Posterior cingulate gyrus (tissue), 11 donors: ENCODE results near the gene TMEM248.
"Not testable (repeated sequence)": the region's sequence is repeated elsewhere in the genome, so short reads cannot be mapped to it uniquely, and the experiment has no call there.

Source experiments
- DNase-seq, 10 donors: peaks; one replicate each; pipeline versions ENCODE4 v3.0.0 to v3.0.0-alpha.2; 2020 to 2021; ENCODE audit warnings: mixed read lengths in 3 of 10
- intact Hi-C: fragments of 100-400 bp; cut with DNase I; formaldehyde crosslinking; loops from one replicate; pipeline ENCODE4 v1.15.1; 2023

The TMEM248 gene

GRCh38 chr7:66907731-66908130, 13.3 kb upstream of the TMEM248 start:
- intact Hi-C loops = no loop called here
- DNase-seq = no peak

- intact Hi-C loops = not testable (repeated sequence)
- DNase-seq = peak in 1 of 10 donors; percentile 25
Measured at GRCh38 chr7:66908598-66908997, 12.4 kb upstream of the TMEM248 start.

- intact Hi-C loops = no loop called here
- DNase-seq = peak in 1 of 10 donors; percentile 20
Measured at GRCh38 chr7:66910789-66911188, 10.2 kb upstream of the TMEM248 start.

GRCh38 chr7:66911191-66911590, 9.8 kb upstream of the TMEM248 start:
- peak in 1 of 10 donors; percentile 8 for DNase-seq
- intact Hi-C loops = not testable (repeated sequence)

- intact Hi-C loops = no loop called here
- no peak for DNase-seq
Measured at GRCh38 chr7:66912195-66912594, 8.8 kb upstream of the TMEM248 start.

GRCh38 chr7:66913118-66914037, 7.6 kb upstream of the TMEM248 start:
- DNase-seq = peak in 1 of 10 donors; percentile 14
- intact Hi-C loops = no loop called here

- intact Hi-C loops, DNase-seq: not testable (repeated sequence)
Measured at GRCh38 chr7:66917904-66918303, 3.1 kb upstream of the TMEM248 start.

GRCh38 chr7:66919304-66919703, 1.7 kb upstream of the TMEM248 start:
- DNase-seq = no peak
- intact Hi-C loops = no loop called here

- intact Hi-C loops = loop anchor here (5.0 kb wide), 2 partner anchors 73 to 77 kb away; no protein-coding TSS in a partner anchor
- DNase-seq = no peak
Measured at GRCh38 chr7:66919704-66920103, 1.3 kb upstream of the TMEM248 start.

GRCh38 chr7:66920256-66920655, 769 bp upstream of the TMEM248 start:
- no peak for DNase-seq
- intact Hi-C loops = loop anchor here (5.0 kb wide), 2 partner anchors 72 to 78 kb away; no protein-coding TSS in a partner anchor

GRCh38 chr7:66921396-66921917, 432 bp downstream of the TMEM248 start:
- intact Hi-C loops = loop anchor here (5.0 kb wide), 2 partner anchors 71 to 79 kb away; no protein-coding TSS in a partner anchor
- peak in 6 of 10 donors; percentile 12 to 85 (median 16) for DNase-seq

GRCh38 chr7:66921918-66922486, 977 bp downstream of the TMEM248 start:
- intact Hi-C loops = loop anchor here (5.0 kb wide), 2 partner anchors 70 to 80 kb away; no protein-coding TSS in a partner anchor
- no peak for DNase-seq

- intact Hi-C loops = no loop called here
- no peak for DNase-seq
Measured at GRCh38 chr7:66925255-66925654, 4.2 kb downstream of the TMEM248 start.

GRCh38 chr7:66927348-66927948, 6.4 kb downstream of the TMEM248 start:
- no peak for DNase-seq
- intact Hi-C loops = no loop called here

GRCh38 chr7:66928388-66928787, 7.4 kb downstream of the TMEM248 start:
- no peak for DNase-seq
- intact Hi-C loops = no loop called here

GRCh38 chr7:66929165-66929564, 8.1 kb downstream of the TMEM248 start:
- intact Hi-C loops = no loop called here
- no peak for DNase-seq

GRCh38 chr7:66929935-66930334, 8.9 kb downstream of the TMEM248 start:
- intact Hi-C loops = no loop called here
- no peak for DNase-seq

GRCh38 chr7:66930341-66930740, 9.3 kb downstream of the TMEM248 start:
- no peak for DNase-seq
- intact Hi-C loops = no loop called here

- no peak for DNase-seq
- intact Hi-C loops = no loop called here
Measured at GRCh38 chr7:66933469-66933868, 12.4 kb downstream of the TMEM248 start.

GRCh38 chr7:66937940-66938339, 16.9 kb downstream of the TMEM248 start:
- no peak for DNase-seq
- intact Hi-C loops = no loop called here

GRCh38 chr7:66939325-66939724, 18.3 kb downstream of the TMEM248 start:
- intact Hi-C loops = no loop called here
- DNase-seq = no peak
